ENCODE results near the gene LDLRAD1.
"Not testable (repeated sequence)": the region's sequence is repeated elsewhere in the genome, so short reads cannot be mapped to it uniquely, and the experiment has no call there.

LDLRAD1 gene

DNA sequence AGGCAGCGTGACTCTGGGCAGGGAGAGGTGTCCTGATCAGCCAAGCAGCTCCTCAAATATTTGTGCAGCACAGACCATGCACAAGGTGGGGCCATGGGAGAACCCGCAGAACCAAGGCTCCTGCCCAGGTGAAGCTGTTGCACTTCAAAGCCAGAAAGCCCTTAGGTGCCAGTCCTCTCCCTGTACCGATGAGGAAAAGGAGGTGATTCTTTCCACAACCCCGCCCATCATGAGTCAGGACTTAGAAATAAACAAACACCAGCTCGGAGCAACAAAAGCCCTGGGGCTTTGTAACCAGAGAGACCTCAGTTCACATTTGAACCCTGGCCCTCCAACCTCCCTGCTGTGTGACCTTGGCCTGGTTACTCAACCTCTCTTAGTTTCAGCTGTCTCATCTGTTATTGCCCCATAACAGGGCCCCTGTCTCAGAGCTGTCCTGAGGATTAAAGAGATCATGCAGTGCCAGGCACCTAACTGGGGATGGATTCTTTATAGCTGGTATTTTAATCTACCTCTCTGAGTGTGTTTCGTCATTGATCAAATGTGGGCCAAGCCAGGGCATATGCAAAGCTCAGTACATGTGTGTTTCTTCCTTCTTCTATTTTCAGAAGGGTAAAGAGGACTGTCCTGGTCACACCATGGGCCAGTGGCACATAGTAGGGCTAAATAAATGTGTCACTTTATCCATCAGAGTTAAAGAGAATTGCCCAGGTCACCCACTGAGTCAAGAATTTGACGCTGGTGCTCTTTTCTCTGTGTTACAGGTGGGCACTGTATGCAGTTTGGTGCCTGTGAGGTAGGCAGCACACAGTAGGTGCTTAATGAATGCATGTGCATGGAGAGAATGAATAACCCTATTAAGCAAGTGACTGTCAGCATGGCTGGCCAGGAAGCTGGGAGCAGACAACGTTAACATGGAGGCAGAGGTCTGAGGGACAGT lies 1.4 kb downstream of the LDLRAD1 start:
- DNase-seq (ENCODE audit: low spot score), result no peak

DNA sequence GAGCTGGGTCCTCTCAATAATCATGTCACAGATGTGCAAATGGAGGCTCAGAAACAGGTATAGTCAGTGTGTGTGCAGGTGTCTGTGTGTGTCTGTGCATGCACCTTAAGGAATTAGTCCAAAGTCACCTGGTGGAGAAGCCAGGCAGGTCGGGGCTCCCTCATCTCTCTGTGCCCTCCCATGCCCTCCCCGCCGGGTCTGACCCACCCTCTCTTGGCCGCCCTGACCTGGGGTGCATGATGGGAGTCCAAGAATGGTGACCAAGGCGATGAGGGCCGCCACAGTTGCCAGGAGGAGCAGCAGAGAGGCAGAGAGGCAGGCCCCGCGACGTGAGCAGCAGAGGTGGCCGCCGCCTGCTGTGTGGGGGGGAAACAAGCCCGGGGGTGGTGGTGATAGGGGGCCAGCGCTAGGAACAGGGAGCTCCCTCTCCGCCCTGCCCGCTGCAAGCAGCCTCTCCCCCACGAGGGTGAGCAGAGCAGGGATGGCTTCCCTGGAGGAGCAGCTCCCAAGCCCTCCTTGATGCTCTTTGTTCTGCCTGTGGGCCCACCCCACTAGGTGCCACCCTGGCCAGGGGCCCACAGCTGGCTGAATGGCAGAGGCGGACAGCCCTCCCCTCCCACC lies 3.9 kb downstream of the LDLRAD1 start:
- DNase-seq (ENCODE audit: low spot score), result no peak

DNA sequence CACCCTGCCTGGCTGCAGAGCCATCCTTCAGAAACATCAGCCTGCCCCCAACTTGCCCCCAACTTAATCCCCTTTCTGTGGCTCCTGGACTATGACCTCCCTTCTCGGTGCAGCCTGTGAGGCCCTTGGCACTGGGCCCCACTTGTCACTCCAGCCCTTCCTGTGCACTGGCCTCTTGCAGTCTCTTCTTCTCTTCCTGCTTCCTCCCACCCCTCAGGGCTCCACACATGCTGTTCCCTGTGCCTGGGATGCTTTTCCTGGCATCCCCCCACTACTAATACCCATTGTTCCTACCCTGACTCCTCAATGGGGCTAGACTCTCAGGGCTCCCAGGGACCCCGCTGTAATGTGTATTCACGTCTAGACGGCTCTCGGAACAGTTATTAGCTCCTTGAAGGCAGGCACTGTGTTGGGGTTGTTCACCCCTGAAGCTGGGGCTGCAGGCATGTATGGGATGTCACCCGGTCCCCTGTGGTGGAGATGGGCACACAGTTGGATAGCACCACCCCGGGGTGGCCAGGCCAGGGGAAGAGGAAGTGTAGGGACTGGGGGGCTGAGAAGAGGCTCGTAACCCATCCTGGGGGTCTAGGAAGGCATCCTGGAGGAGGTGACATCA lies 4.5 kb downstream of the LDLRAD1 start:
- no peak for DNase-seq (ENCODE audit: low spot score)

DNA sequence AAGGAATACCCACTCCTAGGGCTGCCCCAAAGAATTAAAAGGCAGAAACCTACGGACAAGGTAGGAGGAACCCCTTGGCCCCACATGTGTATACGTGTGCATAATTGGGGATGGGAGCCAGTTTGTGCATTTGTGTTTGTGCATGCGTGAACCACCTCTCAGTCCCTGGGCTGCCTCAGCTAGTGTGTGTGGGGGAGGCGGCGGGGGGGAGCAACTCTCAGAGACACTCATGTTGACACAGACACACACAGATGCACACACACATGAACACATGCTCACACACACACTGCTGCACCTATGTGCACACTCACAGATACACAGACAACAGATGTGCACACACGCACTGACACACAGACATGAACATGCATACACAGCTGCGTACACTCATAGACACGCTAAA lies 5.1 kb downstream of the LDLRAD1 start:
- no peak for DNase-seq (ENCODE audit: low spot score)

DNA sequence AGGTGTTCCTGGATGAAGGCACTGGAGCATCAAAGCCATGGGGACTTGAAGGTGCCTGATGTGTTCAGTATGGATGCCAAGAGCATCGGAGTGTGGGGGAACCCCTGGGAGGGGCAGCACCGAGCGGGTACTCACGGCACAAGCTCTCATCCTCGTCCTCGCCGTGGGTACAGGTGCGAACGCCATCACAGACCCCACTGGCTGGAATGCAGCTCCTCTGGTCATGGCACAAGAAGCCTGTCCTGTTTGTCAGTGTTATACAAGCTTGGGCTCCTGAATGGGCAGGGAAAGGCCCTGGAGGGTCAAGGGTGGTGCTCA lies 6.0 kb downstream of the LDLRAD1 start:
- no peak for DNase-seq (ENCODE audit: low spot score)

DNA sequence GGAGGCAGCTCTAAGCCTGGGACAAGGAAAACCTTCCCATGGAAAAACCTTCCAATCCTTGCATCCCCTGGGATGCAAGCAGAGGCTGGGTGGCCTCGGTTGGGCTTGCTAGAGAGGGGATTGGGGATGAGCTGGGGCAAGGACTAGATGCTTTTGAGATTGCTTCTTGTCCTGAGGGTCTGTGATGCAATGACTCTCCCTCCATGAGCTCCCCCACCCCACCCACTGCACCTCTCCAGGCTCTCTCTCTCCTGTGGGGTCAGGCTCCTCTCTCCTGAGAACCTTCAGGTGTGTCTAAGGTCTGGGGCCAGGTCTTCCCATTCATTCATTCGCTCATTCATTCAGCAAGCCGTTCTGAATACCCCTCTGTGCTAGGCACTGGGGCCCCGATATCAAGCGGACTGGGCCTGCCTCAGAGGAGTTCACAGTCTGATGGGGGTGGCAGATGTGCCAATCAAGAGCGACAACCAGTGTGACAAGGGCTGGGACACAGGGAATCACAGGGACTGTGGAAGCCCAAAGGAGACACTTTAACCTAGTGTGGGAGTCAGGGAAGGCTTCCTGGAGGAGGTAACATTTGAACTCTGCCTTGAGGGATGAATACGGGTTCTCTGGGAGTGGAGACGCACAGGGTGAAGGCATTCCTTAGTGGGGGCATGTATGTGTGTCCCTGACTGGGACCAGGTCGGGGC lies 6.5 kb downstream of the LDLRAD1 start:
- no peak for DNase-seq (ENCODE audit: low spot score)

DNA sequence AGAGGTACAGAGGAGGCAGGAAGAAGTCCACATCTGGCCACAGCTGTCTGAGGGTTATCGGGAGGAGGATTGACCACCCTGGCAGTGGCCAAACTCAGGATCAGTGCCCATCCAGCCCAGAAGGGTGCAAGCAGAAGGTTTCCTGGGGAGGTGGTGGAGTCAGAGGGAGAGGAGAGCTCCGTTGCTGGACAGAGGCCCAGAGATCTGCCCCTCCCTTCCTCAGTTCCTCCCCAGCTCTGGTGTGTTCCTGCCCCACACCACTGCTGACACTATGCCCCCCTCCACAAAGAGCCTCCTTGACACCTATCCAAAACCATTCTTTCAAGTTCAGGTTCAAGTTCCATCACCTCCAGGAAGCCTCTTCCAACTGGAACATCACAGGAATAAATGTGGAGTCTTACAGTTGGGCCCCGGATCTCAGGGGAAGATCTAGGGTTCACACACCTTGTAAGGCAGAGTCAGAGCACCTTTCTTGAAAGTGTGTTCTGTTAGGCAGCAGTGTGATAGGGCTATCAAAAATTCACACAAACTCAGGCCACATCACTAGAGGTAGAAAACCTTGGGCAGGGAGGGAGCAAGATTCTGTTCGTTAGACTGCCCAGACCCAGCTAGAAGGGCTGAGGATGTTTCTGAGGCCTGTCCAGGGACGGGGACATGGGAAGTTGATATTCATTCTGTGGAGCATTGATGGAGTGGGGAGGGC lies 7.4 kb downstream of the LDLRAD1 start:
- DNase-seq (ENCODE audit: low spot score), result no peak

DNA sequence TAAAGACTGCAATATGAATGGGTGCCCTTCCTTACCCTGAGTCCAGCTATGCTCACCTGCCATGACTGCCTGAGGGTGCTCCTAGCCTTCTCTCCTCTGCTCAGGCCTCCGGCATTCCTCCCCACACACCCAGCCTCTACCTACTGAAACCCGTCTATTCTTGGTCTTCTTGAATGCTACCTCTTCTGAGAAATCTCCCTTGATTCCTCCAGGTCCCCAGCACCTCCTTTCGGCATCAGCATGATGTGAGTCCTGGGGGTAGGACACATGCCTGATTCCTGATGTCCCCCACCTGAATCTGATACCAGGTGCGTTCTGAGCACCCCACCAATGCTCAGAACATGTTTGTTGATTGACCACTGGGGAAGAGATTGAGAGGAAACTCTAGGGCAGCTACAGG lies 8.6 kb downstream of the LDLRAD1 start:
- no peak for DNase-seq (ENCODE audit: low spot score)

DNA sequence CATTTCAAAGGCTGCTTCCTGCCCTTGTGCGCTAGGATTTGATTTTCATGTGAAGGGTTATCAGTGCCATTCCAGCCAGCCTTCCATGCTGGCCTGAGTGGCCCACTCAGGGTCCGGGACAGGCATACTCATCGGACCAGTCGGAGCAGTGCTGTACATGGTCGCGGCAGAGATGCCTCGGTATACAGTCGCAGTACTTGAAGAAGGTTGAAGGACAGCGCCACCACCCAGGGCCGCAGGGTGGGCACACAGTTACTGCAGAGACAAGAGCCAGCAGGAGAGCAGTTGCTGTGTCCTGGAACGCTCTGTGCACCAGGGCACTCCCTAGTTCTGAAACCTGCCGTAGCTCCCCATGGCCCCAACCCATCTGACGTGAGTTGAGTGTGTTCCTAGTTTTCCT lies 9.1 kb downstream of the LDLRAD1 start:
- no peak for DNase-seq (ENCODE audit: low spot score)

DNA sequence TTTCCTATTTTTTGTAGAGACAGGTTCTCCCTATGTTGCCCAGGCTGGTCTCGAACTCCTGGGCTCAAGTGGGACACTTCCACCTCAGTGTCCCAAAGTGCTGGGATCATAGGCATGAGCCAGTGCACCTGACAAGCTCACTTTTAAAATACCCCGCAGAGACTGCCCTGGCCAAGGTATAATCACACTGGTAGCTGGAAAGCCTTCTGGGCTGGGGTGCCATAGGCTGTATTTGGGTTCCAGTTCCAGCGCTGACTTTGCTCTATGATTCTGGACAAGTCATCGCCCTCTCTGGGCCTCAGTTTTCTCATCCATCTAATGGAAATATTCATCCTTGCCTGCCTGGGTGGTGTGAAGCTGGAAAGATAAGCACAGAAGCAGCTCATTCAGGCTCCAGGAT lies 10.4 kb downstream of the LDLRAD1 start:
- no peak for DNase-seq (ENCODE audit: low spot score)

DNA sequence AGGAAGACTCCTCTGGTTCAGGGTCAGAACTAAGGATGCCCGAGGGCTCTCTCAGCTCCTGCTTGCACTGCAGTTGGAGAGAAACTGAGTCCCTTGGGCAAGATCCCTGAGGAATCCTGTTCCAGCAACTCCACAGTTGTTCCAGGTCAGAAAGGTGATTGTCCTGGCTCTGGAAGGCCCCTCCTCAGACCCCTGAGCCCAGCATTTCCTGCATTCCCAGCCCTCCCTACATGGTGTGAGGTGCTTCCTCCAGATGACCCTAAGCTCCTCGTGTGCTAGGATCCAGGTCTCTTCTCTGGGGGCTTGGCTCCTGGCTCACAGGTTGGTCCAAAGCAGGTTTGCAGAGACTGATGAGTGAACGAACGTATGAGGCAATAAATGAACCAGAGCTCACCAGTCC lies 11.5 kb downstream of the LDLRAD1 start:
- DNase-seq (ENCODE audit: low spot score), result no peak

DNA sequence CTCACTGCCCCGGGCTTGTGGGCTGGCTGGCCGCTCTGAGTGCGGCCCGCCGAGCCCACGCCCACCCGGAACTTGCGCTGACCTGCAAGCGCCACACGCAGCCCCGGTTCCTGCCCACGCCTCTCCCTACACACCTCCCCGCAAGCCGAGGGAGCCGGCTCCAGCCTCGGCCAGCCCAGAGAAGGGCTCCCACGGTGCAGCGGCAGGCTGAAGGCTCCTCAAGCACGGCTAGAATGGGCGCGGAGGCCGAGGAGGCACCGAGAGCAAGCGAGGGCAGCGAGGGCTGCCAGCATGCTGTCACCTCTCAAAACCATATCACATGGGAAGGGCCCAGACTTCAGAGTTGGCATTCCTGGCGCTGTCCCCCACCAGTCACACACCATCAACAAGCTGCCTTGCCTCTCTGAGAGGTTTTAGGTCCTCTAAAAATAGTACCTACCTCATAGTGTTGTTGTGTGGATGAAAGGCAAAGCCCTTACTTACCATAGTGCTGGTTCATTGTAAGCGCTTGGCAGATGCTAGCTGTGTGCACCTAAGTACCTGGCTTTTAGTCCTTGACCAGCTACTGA lies 13.4 kb downstream of the LDLRAD1 start:
- DNase-seq (ENCODE audit: low spot score), result no peak

DNA sequence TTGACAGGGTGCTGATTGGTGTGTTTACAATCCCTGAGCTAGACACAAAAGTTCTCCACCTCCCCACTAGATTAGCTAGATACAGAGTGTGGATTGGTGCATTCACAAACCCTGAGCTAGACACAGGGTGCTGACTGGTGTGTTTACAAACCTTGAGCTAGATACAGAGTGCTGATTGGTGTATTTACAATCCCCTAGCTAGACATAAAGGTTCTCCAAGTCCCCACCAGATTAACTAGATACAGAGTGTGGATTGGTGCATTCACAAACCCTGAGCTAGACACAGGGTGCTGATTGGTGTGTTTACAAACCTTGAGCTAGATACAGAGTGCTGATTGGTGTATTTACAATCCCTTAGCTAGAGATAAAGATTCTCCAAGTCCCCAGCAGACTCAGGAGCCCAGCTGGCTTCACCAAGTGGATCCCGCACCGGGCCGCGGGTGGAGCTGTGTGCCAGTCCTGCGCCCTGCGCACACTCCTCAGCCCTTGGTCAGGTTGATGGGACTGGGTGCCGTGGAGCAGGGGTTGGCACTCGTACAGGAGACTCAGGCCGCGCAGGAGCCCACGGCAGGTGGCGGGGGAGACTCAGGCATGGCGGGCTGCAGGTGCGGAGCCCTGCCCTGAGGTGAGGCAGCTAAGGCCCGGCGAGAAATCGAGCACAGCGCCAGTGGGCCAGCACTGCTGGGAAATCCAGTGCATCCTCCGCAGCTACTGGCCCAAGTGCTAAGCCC lies 14.1 kb downstream of the LDLRAD1 start:
- not testable (repeated sequence) for DNase-seq (ENCODE audit: low spot score)

DNA sequence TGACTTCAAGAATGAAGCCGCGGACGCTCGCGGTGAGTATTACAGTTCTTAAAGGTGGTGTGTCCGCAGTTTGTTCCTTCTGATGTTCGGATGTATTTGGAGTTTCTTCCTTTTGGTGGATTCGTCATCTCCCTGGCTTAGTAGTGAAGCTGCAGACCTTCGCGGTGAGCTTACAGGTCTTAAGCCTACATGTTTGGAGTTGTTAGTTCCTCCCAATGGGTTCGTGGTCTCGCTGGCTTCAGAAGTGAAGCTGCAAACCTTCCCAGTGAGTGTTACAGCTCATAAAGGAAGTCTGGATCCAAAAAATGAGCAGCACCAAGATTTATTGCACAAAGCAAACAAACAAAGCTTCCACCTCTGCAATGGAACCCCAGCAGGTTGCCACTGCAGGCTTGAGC lies 14.7 kb downstream of the LDLRAD1 start:
- no peak for DNase-seq (ENCODE audit: low spot score)

DNA sequence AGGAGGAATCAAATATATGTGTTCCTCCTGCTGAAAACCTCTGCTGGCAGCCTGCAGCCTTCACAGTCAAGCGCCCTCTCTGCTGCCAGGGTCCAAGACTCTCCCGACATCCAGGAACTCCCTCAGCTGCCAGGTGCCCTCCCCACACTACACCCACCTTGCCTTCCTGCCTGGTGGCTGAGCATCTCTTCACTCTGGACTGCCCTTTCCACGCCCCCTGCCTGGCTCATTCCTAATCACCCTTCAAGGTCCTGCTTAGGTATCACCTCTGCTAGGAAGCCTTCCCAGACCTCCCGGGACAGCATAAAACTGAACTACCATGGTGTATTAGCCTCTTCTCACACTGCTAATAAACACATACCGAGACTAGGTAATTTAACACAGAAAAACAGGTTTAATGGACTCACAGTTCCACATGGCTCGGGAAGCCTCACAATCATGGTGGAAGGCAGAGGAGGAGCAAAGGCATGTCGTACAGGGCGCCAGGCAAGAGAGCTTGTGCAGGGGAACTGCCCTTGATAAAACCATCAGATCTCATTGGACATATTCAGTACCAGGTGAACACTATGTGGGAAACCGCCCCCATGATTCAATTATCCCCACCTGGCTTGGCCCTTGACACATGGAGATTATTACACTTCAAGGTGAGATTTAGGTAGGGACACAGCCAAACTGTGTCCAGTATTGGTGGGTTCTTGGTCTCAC lies 15.3 kb downstream of the LDLRAD1 start:
- DNase-seq (ENCODE audit: low spot score), result no peak

DNA sequence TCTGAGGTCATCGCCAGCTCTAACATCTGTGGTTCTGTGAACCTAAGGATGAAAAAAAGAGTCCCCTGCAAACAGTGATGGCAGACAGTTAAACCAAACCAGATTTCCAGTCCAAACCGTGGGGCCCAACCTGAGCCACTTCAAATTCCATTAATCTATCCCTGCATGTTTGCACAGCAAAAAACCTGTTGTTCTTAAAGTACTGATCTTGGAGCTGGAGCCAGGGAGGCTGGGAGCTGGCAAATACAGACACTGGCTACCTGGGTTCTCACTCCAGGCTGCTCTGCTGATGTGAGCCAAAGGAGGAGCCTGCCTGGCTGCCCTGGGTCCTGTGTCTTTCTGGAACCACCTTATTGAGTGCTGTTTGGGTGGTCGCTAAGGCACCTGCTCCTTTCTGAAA lies 16.4 kb downstream of the LDLRAD1 start:
- DNase-seq (ENCODE audit: low spot score), result no peak

DNA sequence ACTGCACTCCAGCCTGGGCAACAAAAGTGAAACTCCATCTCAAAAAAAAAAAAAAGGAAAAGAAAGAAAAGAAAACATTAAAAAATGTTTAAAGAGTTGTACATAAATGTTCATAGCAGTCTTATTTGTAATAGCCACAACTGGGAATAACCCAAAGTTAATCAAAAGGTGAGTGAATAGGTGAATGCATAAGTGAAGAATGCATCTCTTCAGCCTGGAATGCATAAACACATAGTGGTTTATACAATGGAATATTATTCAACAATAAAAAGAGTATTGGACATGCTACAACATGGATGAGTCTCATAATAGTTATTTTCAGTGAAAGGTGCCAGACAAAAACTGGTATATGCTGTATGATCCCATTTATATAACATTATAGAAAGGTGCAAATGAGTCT lies 18.1 kb downstream of the LDLRAD1 start:
- DNase-seq (ENCODE audit: low spot score), result no peak

DNA sequence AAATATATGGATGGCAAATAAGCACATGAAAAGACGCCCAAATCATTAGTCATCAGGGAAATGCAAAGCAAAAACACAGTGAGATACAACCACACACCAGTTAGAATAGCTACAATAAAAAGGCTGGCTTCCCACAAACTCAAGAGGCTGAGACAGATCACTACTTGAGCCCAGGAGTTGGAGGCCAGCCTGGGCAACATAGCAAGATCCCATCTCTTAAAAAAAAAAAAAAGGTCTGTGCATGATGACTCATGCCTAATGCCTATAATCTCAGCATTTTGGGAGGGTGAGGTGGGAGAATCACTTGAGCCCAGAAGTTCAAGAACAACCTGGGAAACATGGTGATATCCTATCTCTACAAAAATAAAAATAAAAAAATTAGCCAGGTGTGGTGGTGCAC lies 19.8 kb downstream of the LDLRAD1 start:
- no peak for DNase-seq (ENCODE audit: low spot score)

DNA sequence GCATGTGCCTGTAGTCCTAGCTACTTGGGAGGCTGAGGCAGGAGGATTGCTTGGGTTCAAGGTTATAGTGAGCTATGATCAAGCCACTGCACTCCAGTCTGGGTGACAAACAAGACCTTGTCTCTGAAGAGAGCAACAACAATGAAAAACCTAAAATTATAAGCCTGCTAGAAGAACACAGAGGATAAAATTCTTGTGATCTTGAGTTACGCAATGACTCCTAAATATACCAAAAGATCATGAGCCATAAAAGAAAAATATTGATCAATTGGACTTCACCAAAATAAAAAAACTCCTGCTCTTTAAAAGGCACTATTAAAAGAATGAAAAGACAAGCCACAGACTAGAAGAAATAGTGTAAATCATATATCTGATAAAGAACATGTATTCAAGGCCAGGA lies 22.3 kb downstream of the LDLRAD1 start:
- DNase-seq (ENCODE audit: low spot score), result no peak

DNA sequence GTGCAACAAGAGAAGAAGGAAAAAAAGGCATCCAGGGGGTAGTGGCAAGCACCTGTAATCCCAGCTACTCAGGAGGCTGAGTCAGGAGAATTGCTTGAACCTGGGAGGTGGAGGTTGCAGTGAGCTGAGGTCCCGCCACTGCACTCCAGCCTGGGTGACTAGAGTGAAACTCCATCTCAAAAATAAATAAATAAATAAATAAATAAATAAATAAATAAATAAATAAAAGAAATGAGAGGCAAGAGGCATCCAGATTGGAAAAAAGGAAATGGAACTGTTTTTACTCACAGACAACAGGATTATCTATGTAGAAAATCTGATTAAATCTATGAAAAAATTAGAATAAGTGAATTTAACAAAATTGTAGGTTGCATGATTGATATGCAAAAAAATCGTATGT lies 23.5 kb downstream of the LDLRAD1 start:
- not testable (repeated sequence) for DNase-seq (ENCODE audit: low spot score)

Data from D341Med (cell line).